MM.1S (cell line): ENCODE data around the gene YWHAQ.

Source experiments
- DNase-seq: peaks from one replicate; pipeline ENCODE4 v3.0.0-alpha.2; 2015
- H2AFZ ChIP-seq: fragments of 300-600 bp; sonication (generic); 2 replicates; pipeline ENCODE4 v1.6.0; 2016; ENCODE audit warnings: antibody characterized with exemption, low read length
- H3F3A ChIP-seq: fragments of 300-600 bp; sonication (generic); 2 replicates; pipeline ENCODE4 v1.6.1; 2016; ENCODE audit warnings: mild to moderate bottlenecking, antibody characterized with exemption, low read length, moderate library complexity, mixed read lengths; ENCODE audit not compliant: insufficient read depth
- H3K27ac ChIP-seq: fragments of 300-600 bp; sonication (generic); 2 replicates; pipeline ENCODE4 v1.5.1; 2016; ENCODE audit warnings: mild to moderate bottlenecking, low read length
- H3K27me3 ChIP-seq: fragments of 300-600 bp; sonication (generic); replicated peaks from 2 replicates; pipeline ENCODE4 v1.6.0; 2016; ENCODE audit warnings: low read length; ENCODE audit not compliant: insufficient read depth
- H3K36me3 ChIP-seq: fragments of 300-600 bp; sonication (generic); replicated peaks from 2 replicates; pipeline ENCODE4 v1.6.1; 2016; ENCODE audit warnings: mild to moderate bottlenecking, low read length, mixed read lengths; ENCODE audit not compliant: insufficient read depth
- H3K4me1 ChIP-seq: fragments of 300-600 bp; sonication (generic); 2 replicates; pipeline ENCODE4 v1.6.1; 2016; ENCODE audit warnings: low read length, mixed read lengths
- H3K4me2 ChIP-seq: fragments of 300-600 bp; sonication (generic); 2 replicates; pipeline ENCODE4 v1.6.0; 2016; ENCODE audit warnings: low read depth, low read length
- H3K4me3 ChIP-seq: fragments of 300-600 bp; sonication (generic); 2 replicates; pipeline ENCODE4 v1.5.1; 2016; ENCODE audit warnings: low read length, mixed read lengths
- H3K79me2 ChIP-seq: fragments of 300-600 bp; sonication (generic); 2 replicates; pipeline ENCODE4 v1.6.1; 2016; ENCODE audit warnings: mixed run types, low read length, mixed read lengths
- H3K9ac ChIP-seq: fragments of 300-600 bp; sonication (generic); 2 replicates; pipeline ENCODE4 v1.6.1; 2016; ENCODE audit warnings: low read length, mixed read lengths
- H3K9me2 ChIP-seq: fragments of 300-600 bp; sonication (generic); replicated peaks from 2 replicates; pipeline ENCODE4 v1.6.1; 2016; ENCODE audit warnings: mild to moderate bottlenecking, low read length, mixed read lengths; ENCODE audit not compliant: insufficient read depth
- H3K9me3 ChIP-seq: fragments of 300-600 bp; sonication (generic); replicated peaks from 2 replicates; pipeline ENCODE4 v1.6.1; 2016; ENCODE audit warnings: mild to moderate bottlenecking, low read length, mixed read lengths; ENCODE audit not compliant: insufficient read depth
- H4K20me1 ChIP-seq: fragments of 300-600 bp; sonication (generic); 2 replicates; pipeline ENCODE4 v1.6.1; 2016; ENCODE audit warnings: mild to moderate bottlenecking, low read length, moderate library complexity, mixed read lengths; ENCODE audit not compliant: insufficient read depth
- CTCF ChIP-seq: fragments of 300-600 bp; sonication (generic); IDR thresholded peaks from 2 replicates; pipeline ENCODE4 v1.5.1; 2016; ENCODE audit warnings: antibody characterized with exemption, low read length, mixed read lengths
- EZH2 ChIP-seq: fragments of 300-600 bp; sonication (generic); optimal IDR thresholded peaks from 2 replicates; pipeline ENCODE3; 2017; ENCODE audit warnings: low read depth, mild to moderate bottlenecking, antibody characterized with exemption, low read length, mixed read lengths
- EZH2phosphoT487 ChIP-seq: fragments of 300-600 bp; sonication (generic); IDR thresholded peaks from 2 replicates; pipeline ENCODE4 v1.6.1; 2018; ENCODE audit warnings: antibody characterized with exemption, low read length

YWHAQ gene

GRCh38 chr2:9602412-9602811 lies 28.4 kb downstream of the YWHAQ start:
- peaks cover 99% of the 10 kb centered on the region for H3K79me2 ChIP-seq
- H3K9ac ChIP-seq, result no peak overlapping the region
- H3K27me3 ChIP-seq, result no peaks in the 10 kb centered on the region
- no peaks in the 10 kb centered on the region for H3F3A ChIP-seq
- H3K27ac ChIP-seq, result no peak overlapping the region
- no peak overlapping the region for H2AFZ ChIP-seq
- no peaks in the 10 kb centered on the region for H3K9me3 ChIP-seq
- TF ChIP-seq EZH2, result no peak
- H3K36me3 ChIP-seq, result peaks cover 10% of the 10 kb centered on the region
- no peak overlapping the region for H3K4me2 ChIP-seq
- peaks cover 34% of the 10 kb centered on the region; the same call in 1 of the 2 replicates for H4K20me1 ChIP-seq
- H3K4me1 ChIP-seq, result peaks cover 1% of the 10 kb centered on the region; the same call in 1 of the 2 replicates
- DNase-seq, result no peak
- H3K9me2 ChIP-seq, result no peaks in the 10 kb centered on the region
- no peak overlapping the region for H3K4me3 ChIP-seq

GRCh38 chr2:9601397-9601796 lies 29.4 kb downstream of the YWHAQ start:
- H3K9me2 ChIP-seq, result no peaks in the 10 kb centered on the region
- peaks cover 99% of the 10 kb centered on the region for H3K79me2 ChIP-seq
- no peaks in the 10 kb centered on the region for H3K27me3 ChIP-seq
- H3F3A ChIP-seq, result no peaks in the 10 kb centered on the region
- peaks cover 39% of the 10 kb centered on the region for H4K20me1 ChIP-seq
- H3K36me3 ChIP-seq, result peaks cover 10% of the 10 kb centered on the region
- peaks cover 9% of the 10 kb centered on the region for H3K4me1 ChIP-seq
- H3K9ac ChIP-seq, result no peak overlapping the region
- H3K4me2 ChIP-seq, result no peak overlapping the region
- no peak for TF ChIP-seq CTCF
- TF ChIP-seq EZH2phosphoT487, result no peak
- TF ChIP-seq EZH2, result no peak
- H3K9me3 ChIP-seq, result no peaks in the 10 kb centered on the region
- no peak overlapping the region for H2AFZ ChIP-seq
- H3K27ac ChIP-seq, result no peak overlapping the region
- H3K4me3 ChIP-seq, result no peak overlapping the region
- DNase-seq, result no peak

- Histone ChIP-seq H3K27ac (no peak overlapping the region), H3K79me2 (peaks cover 99% of the 10 kb centered on the region), H3K4me3 (no peak overlapping the region), H3K9me3 (no peaks in the 10 kb centered on the region), H4K20me1 (peaks cover 40% of the 10 kb centered on the region), H2AFZ (no peak overlapping the region), H3K27me3 (no peaks in the 10 kb centered on the region), H3F3A (0 out of 2 replicates have a peak, but pooled peaks cover 2% of the 10 kb centered on the region), H3K9me2 (no peaks in the 10 kb centered on the region), H3K4me1 (peaks cover 13% of the 10 kb centered on the region), H3K4me2 (no peak overlapping the region), H3K9ac (no peak overlapping the region), H3K36me3 (peaks cover 10% of the 10 kb centered on the region)
- DNase-seq, result no peak
- TF ChIP-seq EZH2 (no peak), EZH2phosphoT487 (no peak), CTCF (no peak)
These were observed 31.4 kb downstream of the YWHAQ start for GRCh38 chr2:9599430-9599829.

- H4K20me1 ChIP-seq, result peaks cover 25% of the 10 kb centered on the region
- no peak overlapping the region for H3K4me3 ChIP-seq
- peaks cover 10% of the 10 kb centered on the region for H3K36me3 ChIP-seq
- H3K27ac ChIP-seq, result no peak overlapping the region
- H3K9me2 ChIP-seq, result no peaks in the 10 kb centered on the region
- no peak overlapping the region for H2AFZ ChIP-seq
- TF ChIP-seq EZH2phosphoT487 (no peak), EZH2 (no peak), CTCF (no peak)
- H3K9ac ChIP-seq, result no peak overlapping the region
- no peaks in the 10 kb centered on the region for H3K9me3 ChIP-seq
- no peaks in the 10 kb centered on the region for H3K27me3 ChIP-seq
- H3F3A ChIP-seq, result 0 out of 2 replicates have a peak, but pooled peaks cover 3% of the 10 kb centered on the region
- H3K4me2 ChIP-seq, result peak overlapping the region; percentile 21; the same call in 1 of the 2 replicates
- peaks cover 99% of the 10 kb centered on the region for H3K79me2 ChIP-seq
- DNase-seq, result no peak
- peaks cover 13% of the 10 kb centered on the region for H3K4me1 ChIP-seq
These were observed 34.0 kb downstream of the YWHAQ start for GRCh38 chr2:9596621-9597311.
